ENCODE measurements around the gene PRSS57.
A peak's percentile ranks its signal among the peaks of the same experiment; 100 is the strongest.
"Not testable (repeated sequence)": the region's sequence is repeated elsewhere in the genome, so short reads cannot be mapped to it uniquely, and the experiment has no call there.

PRSS57 gene

GRCh38 chr19:674282-675151 is 20.7 kb downstream of the PRSS57 start:
- DNase-seq (ENCODE audit: low spot score), result no peak

- DNase-seq (ENCODE audit: low spot score), result no peak
Observed at GRCh38 chr19:670609-671075, 24.6 kb downstream of the PRSS57 start.

GRCh38 chr19:668675-669434 is 26.4 kb downstream of the PRSS57 start:
- DNase-seq (ENCODE audit: low spot score), result not testable (repeated sequence)

DNA sequence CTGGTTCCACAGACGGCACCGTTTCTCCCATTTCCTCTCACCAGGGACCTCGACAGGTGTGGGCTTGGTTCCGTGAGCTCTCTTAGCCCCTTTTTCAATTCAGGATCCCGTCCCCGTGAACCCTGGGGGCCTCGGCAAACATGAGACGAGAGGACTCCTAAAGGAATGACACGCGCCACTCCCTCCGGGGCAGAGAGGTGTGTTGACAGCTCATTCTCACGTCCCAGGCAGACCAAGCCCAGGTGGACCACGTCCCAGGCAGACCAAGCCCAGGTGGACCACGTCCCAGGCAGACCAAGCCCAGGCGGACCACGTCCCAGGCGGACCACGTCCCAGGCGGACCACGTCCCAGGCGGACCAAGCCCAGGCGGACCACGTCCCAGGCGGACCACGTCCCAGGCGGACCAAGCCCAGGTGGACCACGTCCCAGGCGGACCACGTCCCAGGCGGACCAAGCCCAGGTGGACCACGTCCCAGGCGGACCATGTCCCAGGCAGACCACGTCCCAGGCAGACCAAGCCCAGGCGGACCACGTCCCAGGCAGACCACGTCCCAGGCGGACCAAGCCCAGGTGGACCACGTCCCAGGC is 28.2 kb downstream of the PRSS57 start:
- not testable (repeated sequence) for DNase-seq (ENCODE audit: low spot score)

DNA sequence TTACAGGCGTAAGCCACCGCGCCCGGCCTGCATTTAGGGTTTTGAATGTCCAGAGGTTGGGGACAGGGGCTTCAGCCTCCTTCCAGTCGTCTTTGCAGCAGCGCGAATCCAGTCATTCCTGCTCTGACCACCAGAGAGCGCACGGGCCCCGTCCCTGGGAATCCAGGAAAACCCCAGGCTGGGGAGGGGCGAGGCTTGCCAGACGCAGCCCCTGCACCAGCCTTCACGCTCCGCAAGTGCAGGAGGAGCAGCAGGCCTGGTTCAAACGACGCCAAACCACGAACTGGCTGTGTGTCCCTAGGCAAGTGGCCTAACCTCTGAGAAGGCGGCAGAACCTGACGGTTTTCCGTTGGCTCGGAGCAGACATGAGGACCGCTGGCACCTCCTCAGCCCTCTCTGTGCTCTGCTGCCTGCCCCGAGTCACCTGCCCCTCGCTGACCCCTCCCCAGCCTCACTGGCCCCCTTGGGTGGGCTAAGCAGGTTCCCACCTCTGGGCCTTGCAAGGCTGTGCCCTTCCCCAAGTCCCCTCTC is 30.3 kb downstream of the PRSS57 start:
- peak; percentile 68 for DNase-seq (ENCODE audit: low spot score)

DNA sequence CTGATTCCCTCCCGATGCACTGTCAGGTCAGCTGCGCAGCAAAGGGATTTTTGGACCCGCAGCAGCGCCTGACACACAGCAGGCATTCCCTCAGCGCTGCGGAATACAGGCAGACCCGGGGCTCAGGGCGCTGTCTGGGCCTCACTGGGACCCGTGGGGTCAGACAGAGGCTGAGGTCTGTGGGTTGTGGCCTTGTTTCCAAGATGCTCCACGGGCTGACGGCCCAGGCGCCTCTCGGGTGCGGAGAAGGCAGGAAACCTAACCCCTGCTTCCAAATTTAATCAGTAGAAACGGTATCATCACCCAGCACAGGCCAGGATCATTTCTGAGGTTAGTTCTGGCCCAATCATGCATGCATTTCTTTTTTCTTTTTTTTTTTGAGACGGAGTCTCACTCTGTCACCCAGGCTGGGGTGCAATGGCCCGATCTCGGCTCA is 31.6 kb downstream of the PRSS57 start:
- no peak for DNase-seq (ENCODE audit: low spot score)

DNA sequence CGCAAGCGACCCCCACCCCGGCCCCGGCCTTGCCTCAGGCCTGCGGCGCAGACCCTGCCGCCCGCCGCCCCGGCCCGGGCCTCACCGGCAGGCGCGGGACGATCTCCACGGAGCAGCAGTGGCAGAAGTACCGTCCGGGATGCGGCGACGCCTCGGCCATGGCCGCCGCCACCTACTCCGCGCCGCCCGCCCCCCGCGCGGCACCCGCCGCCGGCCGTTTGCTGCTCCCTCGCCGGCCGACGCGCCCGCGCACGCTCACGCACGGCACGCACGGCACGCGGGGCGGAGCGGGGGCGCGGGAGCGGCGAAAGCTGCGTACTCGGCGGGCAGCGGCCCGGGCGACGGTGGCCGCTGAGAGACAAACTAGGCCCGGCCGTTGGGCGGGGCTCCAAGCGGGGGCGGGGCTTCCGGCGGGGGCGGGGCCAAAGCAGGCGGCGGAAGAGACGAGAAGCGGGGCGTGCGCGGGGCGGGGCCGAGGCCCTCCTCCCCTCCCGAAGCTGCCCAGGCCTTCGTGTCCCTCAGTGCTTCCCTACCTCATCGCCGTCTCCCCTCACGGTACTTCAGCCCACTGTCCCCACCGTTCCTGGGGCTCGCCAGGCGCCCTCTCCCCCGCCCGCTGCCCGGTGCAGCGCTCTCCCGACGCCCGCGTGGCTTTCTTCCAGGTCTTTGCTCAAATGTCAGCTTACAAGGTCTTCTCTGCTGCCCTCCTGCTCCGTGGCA is 32.1 kb downstream of the PRSS57 start, which contains the start of gene RNF126:
TSS of gene RNF126 (minus strand) at position 253 of the 720 bp plus-strand sequence. CDS start at position 160, 93 bp downstream.
- peak; percentile 94 for DNase-seq (ENCODE audit: low spot score)

DNA sequence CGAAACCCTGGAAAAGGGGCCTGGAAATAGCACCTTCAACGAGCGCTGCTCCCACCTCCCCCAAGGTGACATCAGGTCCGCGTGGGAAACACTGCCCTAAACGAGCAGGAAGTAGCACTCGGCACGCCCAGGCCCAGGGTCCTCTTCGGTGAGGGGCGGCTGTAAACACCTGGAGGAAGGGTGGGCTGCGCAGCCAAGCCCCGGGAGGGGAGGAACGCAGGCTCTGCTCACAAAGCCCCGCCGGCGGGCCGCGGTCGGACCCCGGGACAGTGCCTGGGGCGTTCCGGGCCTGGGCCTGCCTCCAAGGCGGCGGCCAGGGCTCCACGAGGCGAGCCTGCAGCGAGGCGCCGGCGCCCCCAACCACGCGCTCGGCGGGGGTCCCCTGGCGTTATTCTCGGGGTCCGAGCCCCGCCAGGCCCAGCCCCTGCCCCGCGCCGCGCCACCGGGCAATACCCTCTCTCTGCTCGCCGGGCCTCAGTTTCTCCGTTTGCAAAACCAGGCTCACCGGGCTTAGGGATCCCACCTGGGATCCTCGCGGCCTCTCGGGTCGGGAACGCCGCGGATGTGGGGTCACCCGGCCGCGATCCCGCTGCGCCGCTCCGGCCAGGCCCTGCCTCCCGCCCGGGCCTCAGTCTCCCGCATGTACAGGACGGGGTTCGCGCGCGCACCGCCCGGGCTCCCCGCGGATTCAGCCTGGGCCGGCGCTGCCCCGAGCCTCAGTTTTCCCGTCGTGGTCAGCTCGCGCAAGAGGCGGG is 32.9 kb downstream of the PRSS57 start:
- no peak for DNase-seq (ENCODE audit: low spot score)

DNA sequence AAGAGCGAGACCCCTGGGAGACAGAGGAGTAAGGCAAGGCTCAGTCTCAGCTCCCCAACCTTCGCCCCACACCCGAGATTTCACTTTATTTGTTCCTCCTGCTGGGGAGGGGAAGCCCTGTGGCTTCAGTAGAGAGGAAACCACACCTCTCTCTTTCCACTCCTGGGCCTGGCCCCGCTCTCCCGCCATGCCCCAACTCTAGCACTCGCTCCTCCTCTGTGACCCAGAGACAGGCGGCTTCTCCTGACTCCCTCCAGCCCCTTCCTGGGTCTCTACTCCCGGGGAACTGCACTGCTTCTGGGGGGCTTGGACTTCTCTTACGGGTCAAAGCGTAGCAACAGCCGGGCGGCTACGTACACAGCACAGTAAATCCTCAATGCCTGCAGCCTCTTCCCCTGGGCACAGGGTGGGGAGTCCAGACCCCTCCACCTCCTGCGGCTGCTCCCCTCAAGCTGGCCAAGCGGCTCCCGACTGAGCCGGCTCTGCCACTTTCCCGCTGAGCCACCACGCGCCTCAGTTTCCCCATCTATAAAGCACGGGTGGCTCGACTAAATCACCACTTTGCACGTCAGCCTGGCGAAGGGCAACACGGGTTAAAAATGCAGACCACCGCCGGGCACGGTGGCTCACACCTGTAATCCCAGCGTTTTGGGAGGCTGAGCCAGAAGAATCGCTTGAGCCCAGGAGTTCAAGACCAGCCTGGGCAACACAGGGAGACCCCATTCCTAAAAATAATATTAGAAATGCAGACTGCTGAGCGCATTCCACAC is 33.6 kb downstream of the PRSS57 start:
- no peak for DNase-seq (ENCODE audit: low spot score)

GRCh38 chr19:660793-661426 is 34.3 kb downstream of the PRSS57 start:
- DNase-seq (ENCODE audit: low spot score), result no peak

DNA sequence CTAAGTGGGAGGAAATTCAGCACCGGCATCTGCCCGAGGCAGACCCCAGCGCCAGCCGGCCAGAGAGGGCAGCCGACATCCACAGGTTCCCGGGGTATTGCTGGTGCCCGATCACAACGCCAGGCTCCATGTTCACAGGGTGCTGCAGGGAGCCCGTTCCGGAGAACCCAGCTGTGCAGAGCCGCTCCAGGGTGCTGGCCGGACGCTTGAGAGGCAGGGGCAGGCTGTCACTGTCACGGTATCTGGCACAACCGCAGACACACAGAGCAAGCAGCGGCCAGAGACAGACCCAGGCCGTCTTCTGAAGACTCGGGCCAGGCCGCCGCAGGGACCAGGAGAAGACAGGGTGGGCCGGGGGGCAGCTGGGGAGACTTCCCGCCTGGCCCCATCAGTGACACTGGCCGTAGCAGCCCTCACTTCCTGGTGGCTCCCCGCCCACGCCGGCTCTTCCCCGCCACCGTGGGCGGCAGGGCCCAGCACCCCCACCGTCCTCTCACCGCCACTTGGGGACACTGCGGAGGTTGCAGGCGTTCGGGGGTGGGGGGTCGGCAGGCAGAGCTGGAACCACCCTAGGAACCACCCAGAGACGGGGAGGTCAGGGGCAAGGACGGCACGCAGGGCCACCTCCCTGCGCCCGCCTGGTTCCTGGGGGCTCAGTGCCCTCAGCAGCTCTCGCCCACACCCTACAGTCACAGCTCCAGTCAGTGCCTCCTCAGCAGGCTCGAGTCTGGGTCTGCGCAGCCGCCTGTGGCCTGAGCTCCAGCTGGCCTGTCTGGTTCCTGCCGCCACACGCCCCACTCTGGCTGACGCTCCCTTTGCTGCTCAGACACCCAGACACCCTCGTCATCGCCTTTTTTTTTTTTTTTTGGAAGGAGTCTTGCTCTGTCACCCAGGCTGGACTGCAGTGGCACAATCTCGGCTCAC is 36.1 kb downstream of the PRSS57 start:
- DNase-seq (ENCODE audit: low spot score), result no peak

GRCh38 chr19:658059-658839 is 37.0 kb downstream of the PRSS57 start:
- no peak for DNase-seq (ENCODE audit: low spot score)

GRCh38 chr19:657611-658010 is 37.6 kb downstream of the PRSS57 start:
- no peak for DNase-seq (ENCODE audit: low spot score)

GRCh38 chr19:656751-657559 is 38.3 kb downstream of the PRSS57 start:
- DNase-seq (ENCODE audit: low spot score), result no peak

GRCh38 chr19:655691-656090 is 39.6 kb downstream of the PRSS57 start:
- DNase-seq (ENCODE audit: low spot score), result no peak

- DNase-seq (ENCODE audit: low spot score), result no peak
Observed at GRCh38 chr19:653425-653824, 41.8 kb downstream of the PRSS57 start.

All from hematopoietic multipotent progenitor cell treated with erythropoietin and hydrocortisone succinate and interleukin-3 and kit ligand, for 17 days (in vitro differentiated cells).